Motor neuron (in vitro differentiated cells): ENCODE data around the gene TAPT1. TPM values are rescaled to one million over a fixed set of nuclear protein-coding genes. Genes with fewer than 3 reads are reported as not detected.
A peak's percentile ranks its signal among the peaks of the same experiment; 100 is the strongest.

Experiments
- ATAC-seq, 8 experiments: fragments of 200-7000 bp; cut with Tn5 transposase; replicated peaks in 6 of 8; 2 replicates each; pipeline ENCODE4 v1.8.0; 2021; ENCODE audit warnings: mild to moderate bottlenecking in 8 of 8, moderate library complexity in 8 of 8
- H3K27ac ChIP-seq, 2 donors: fragments of 250-450 bp; sonication (Bioruptor Pico); 2 replicates each; pipeline ENCODE4 v1.9.0; 2021; ENCODE audit warnings: antibody characterized with exemption in 2 of 2, mild to moderate bottlenecking in 2 of 2, moderate library complexity in 1 of 2
- H3K4me1 ChIP-seq, 2 donors: fragments of 250-450 bp; sonication (Bioruptor Pico); replicated peaks in 1 of 2; 2 replicates each; pipeline ENCODE4 v1.6.1; 2021; ENCODE audit warnings: antibody characterized with exemption in 2 of 2, mild to moderate bottlenecking in 2 of 2, moderate library complexity in 1 of 2
- H3K4me3 ChIP-seq, 5 donors: fragments of 250-450 bp; sonication (Bioruptor Pico); 2 replicates each; pipeline ENCODE4 v1.9.0; 2021; ENCODE audit warnings: antibody characterized with exemption in 5 of 5, mild to moderate bottlenecking in 5 of 5, moderate library complexity in 4 of 5
- WGBS, 10 experiments: fragments of 450-650 bp; shearing (Covaris generic); methylation state at CpG; one replicate each; pipeline ENCODE4 v1.0.0; 2022; 5-methylcytosine and 5-hydroxymethylcytosine counted together
- in situ Hi-C, 9 experiments: fragments of 400-800 bp; cut with MboI; loops; one replicate each; pipeline ENCODE4 v1.15.0; 2021; ENCODE audit warnings: low sequenced_read_pairs in 9 of 9, low pct_unique_long_range_greater_than_20kb in 2 of 9; ENCODE audit not compliant: unreplicated experiment in 9 of 9
- total RNA-seq, 8 experiments: library from RNA; unstranded; fragments of 300-600 nt; gene quantifications; 2 replicates each; pipeline versions ENCODE4 v1.2.3 to v1.2.4, GENCODE V29; 2022

Gene TAPT1
- total RNA-seq, 8 experiments from 2014 or later: 11.4 to 44.6 (median 15.6) TPM

DNA sequence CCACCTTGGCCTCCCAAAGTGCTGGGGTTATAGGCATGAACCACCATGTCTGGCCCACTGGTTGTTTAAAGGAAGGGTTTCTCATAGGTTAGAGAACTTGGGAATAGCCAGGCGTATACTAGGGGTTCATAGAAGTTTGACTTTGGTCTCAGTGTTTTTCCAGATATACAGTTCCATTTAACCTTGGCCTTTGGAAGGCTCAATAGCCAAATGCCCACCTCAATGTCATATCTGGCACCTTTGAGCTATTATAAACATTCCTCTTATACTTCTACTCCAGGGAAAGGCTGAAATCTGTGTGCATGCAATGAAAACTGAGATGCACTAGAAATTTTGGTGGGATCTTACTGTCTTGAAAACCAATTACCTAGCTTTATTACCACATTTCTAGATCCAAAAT is 95.0 kb downstream of the TAPT1 start:
- H3K4me3 ChIP-seq: no peak overlapping the region
- WGBS, 10 experiments: 80 to 100% (median 100%) methylated on average over 1 of the region's 1 CpG; no CpG with 5 or more reads in 5 of the 10 experiments
- H3K27ac ChIP-seq: no peak overlapping the region
- in situ Hi-C loops: no loop called here
- ATAC-seq: no peak
- no peaks in the 10 kb centered on the region for H3K4me1 ChIP-seq

- no peak overlapping the region for H3K27ac ChIP-seq
- WGBS, 10 experiments: 0 to 67% (median 63%) methylated on average over 1 of the region's 1 CpG; no CpG with 5 or more reads in 5 of the 10 experiments
- in situ Hi-C loops: no loop called here
- no peaks in the 10 kb centered on the region for H3K4me1 ChIP-seq
- H3K4me3 ChIP-seq: no peak overlapping the region
- ATAC-seq: no peak
These were observed 96.9 kb downstream of the TAPT1 start for GRCh38 chr4:16129336-16129735.

GRCh38 chr4:16126714-16127113 is 99.6 kb downstream of the TAPT1 start:
- H3K4me3 ChIP-seq: no peak overlapping the region
- ATAC-seq: no peak
- no peak overlapping the region for H3K27ac ChIP-seq
- H3K4me1 ChIP-seq: no peaks in the 10 kb centered on the region
- WGBS, 10 experiments: 17 to 100% (median 48%) methylated on average over 1 of the region's 1 CpG; no CpG with 5 or more reads in 6 of the 10 experiments
- in situ Hi-C loops: no loop called here

- Histone ChIP-seq H3K4me3 (no peak overlapping the region), H3K27ac (no peak overlapping the region), H3K4me1 (no peaks in the 10 kb centered on the region)
- peak in 3 of 8 experiments; percentile 51 to 93 (median 68) for ATAC-seq
- 10 to 81% (median 60%) methylated on average over 2 to 5 of the region's 8 CpGs; no CpG with 5 or more reads in 2 of the 10 experiments for WGBS, 10 experiments
- in situ Hi-C loops: no loop called here
These were observed 100.5 kb downstream of the TAPT1 start for GRCh38 chr4:16125571-16126445.

GRCh38 chr4:16124232-16124631 is 102.0 kb downstream of the TAPT1 start:
- no peak overlapping the region for H3K27ac ChIP-seq
- in situ Hi-C loops: no loop called here
- ATAC-seq: no peak
- no peaks in the 10 kb centered on the region for H3K4me1 ChIP-seq
- no peak overlapping the region for H3K4me3 ChIP-seq
- 40 to 100% (median 82%) methylated on average over 1 to 3 of the region's 4 CpGs; no CpG with 5 or more reads in 4 of the 10 experiments for WGBS, 10 experiments

DNA sequence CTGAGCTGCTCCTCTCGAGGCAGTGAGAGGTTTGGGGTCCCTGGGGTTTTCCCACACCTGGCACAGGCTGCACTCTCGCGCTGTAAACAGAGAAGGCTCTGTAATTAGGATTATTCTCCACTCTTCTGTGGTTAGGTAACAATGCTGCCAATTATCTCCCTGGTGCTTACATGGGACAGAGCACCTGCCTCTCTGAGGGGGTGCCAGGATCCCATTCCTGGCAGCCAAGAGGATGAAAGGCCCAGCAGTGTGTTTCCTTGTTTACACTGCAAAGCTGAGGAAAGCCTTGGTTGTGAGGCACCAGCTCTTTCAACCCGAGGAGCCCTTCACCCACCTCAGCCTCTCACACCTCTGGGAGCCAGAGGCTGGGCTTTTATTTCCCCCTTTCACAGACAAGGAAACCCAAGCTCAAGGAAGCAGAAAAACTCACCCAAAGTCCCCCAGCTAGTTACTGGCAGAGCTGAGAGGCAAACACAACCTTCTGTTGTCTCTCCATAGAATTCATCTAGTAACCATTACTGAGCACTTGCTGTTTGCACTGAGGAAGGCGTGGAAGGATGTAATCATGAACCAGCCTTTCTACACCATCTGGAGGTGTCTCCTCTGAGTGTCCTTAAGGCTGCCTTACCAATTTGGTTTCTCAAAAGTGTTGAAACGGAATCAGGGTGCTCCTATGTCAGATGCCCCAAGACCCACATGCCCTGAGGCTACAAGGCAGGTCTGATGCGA is 102.8 kb downstream of the TAPT1 start:
- Histone ChIP-seq H3K4me1 (no peaks in the 10 kb centered on the region), H3K4me3 (no peak overlapping the region), H3K27ac (no peak overlapping the region)
- WGBS, 10 experiments: 0 to 80% (median 65%) methylated on average over 1 to 6 of the region's 7 CpGs; no CpG with 5 or more reads in 1 of the 10 experiments
- ATAC-seq: no peak
- in situ Hi-C loops: no loop called here

GRCh38 chr4:16122784-16123183 is 103.5 kb downstream of the TAPT1 start:
- in situ Hi-C loops: no loop called here
- Histone ChIP-seq H3K27ac (no peak overlapping the region), H3K4me3 (no peak overlapping the region), H3K4me1 (no peaks in the 10 kb centered on the region)
- no peak for ATAC-seq
- 82 to 100% (median 91%) methylated on average over 2 to 5 of the region's 5 CpGs; no CpG with 5 or more reads in 3 of the 10 experiments for WGBS, 10 experiments

DNA sequence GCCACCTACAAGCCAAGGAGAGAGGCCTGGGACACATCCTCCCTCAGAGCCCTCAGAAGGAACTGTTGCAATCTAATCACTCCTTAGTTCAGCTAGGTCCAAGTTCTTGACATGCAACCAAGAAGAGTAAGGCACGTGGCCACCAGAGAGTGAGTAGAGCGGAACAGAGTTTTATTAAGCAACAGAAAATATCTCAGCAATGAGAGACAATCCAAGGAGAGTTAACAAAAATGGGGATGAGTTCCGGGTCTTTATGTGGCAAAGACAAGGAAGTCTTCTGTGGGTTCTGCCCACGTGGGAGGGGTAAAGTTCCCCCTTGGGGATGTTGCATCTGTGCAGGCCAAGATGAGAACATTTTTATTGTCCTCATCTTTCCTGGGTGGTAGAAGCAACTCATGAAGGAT is 104.0 kb downstream of the TAPT1 start:
- no peak for ATAC-seq
- in situ Hi-C loops: no loop called here
- WGBS, 10 experiments: 0 to 100% (median 65%) methylated on average over 1 to 4 of the region's 4 CpGs; no CpG with 5 or more reads in 1 of the 10 experiments

GRCh38 chr4:16120720-16121119 is 105.6 kb downstream of the TAPT1 start:
- in situ Hi-C loops: no loop called here
- Histone ChIP-seq H3K27ac (no peak overlapping the region), H3K4me1 (no peaks in the 10 kb centered on the region), H3K4me3 (no peak overlapping the region)
- WGBS, 10 experiments: 0 to 71% (median 60%) methylated on average over 1 to 4 of the region's 4 CpGs; no CpG with 5 or more reads in 5 of the 10 experiments
- ATAC-seq: no peak

More for the DNA sequence above, 104.0 kb downstream of the TAPT1 start:
- no peak overlapping the region for H3K4me3 ChIP-seq
- no peak overlapping the region for H3K27ac ChIP-seq
- no peaks in the 10 kb centered on the region for H3K4me1 ChIP-seq

GRCh38 chr4:16119981-16120380 is 106.3 kb downstream of the TAPT1 start:
- WGBS, 10 experiments: 31 to 93% (median 69%) methylated on average over 1 to 4 of the region's 4 CpGs; no CpG with 5 or more reads in 3 of the 10 experiments
- Histone ChIP-seq H3K4me1 (no peaks in the 10 kb centered on the region), H3K27ac (no peak overlapping the region), H3K4me3 (no peak overlapping the region)
- ATAC-seq: no peak
- in situ Hi-C loops: no loop called here

GRCh38 chr4:16118090-16118489 is 108.2 kb downstream of the TAPT1 start:
- H3K27ac ChIP-seq: no peak overlapping the region
- no peak for ATAC-seq
- WGBS, 10 experiments: 0 to 100% (median 54%) methylated on average over 1 to 2 of the region's 2 CpGs
- H3K4me1 ChIP-seq: no peaks in the 10 kb centered on the region
- H3K4me3 ChIP-seq: no peak overlapping the region
- in situ Hi-C loops: no loop called here

- Histone ChIP-seq H3K4me3 (no peak overlapping the region), H3K27ac (no peak overlapping the region), H3K4me1 (no peaks in the 10 kb centered on the region)
- ATAC-seq: no peak
- in situ Hi-C loops: no loop called here
- WGBS, 10 experiments: 0 to 72% (median 40%) methylated on average over 1 to 5 of the region's 5 CpGs; no CpG with 5 or more reads in 3 of the 10 experiments
These were observed 109.1 kb downstream of the TAPT1 start for GRCh38 chr4:16117164-16117563.

DNA sequence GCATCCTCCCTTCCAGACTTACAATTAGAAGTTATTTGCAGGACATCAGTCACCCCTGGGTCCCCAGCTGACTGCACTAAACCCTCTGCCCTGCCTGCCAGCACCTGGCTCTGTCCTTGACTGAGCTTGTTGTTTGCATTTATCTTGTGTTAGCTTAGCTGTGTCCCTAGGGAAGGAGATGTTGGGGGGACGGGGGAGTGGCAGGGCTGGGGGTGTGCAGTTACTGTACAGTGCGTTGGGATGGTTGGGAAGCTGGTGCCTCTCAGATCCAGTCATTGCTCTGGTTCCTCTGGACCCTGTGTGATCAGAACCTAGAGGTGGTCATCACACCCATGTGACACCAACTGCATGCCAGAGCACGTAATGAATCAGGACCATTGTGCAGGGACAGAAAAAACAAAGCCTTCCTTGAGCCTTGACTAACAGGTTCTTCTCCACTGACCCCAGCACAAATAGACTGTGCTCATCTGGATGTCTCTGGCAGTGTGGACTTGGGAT is 109.7 kb downstream of the TAPT1 start:
- WGBS, 10 experiments: 64 to 86% methylated on average over 1 of the region's 3 CpGs; no CpG with 5 or more reads in 8 of the 10 experiments
- H3K4me1 ChIP-seq: no peaks in the 10 kb centered on the region
- H3K4me3 ChIP-seq: no peak overlapping the region
- H3K27ac ChIP-seq: no peak overlapping the region
- no peak for ATAC-seq
- in situ Hi-C loops: no loop called here
